ENCODE results near the gene TAGLN3. TPM values are rescaled to one million over a fixed set of nuclear protein-coding genes. Genes with fewer than 3 reads are reported as not detected.

Gene TAGLN3
- total and polyA plus RNA-seq, 2 of the 13 experiments (the other 11 are each of a cell fraction or from before 2014, with no cell fraction given) = 0.51 to 0.91 TPM

DNA sequence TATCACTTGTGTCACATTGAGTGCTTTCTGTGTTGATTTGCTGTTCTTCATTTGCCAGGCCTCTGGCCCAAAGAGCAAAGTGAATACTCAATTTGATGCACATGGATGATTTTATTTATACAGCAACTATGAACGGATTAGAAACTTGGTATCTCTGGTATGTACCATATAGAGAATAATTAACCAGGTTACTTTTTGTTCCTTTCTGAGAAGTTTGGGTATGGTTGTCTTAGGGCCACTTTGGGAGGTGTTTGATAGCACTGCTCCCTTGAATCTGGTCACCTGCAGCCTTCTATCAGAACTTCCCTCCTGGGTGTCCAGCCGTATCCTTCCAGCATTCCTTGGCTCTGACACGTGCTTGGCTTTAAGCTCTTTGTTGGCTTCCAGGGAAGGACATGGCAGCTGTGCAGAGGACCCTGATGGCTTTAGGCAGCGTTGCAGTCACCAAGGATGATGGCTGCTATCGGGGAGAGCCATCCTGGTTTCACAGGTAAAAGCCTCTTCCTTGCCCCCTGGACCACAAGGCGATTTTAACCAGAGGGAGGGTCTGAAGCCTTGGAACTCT lies 12.7 kb downstream of the TAGLN3 start (continued):
- TF ChIP-seq, protein P1, sequence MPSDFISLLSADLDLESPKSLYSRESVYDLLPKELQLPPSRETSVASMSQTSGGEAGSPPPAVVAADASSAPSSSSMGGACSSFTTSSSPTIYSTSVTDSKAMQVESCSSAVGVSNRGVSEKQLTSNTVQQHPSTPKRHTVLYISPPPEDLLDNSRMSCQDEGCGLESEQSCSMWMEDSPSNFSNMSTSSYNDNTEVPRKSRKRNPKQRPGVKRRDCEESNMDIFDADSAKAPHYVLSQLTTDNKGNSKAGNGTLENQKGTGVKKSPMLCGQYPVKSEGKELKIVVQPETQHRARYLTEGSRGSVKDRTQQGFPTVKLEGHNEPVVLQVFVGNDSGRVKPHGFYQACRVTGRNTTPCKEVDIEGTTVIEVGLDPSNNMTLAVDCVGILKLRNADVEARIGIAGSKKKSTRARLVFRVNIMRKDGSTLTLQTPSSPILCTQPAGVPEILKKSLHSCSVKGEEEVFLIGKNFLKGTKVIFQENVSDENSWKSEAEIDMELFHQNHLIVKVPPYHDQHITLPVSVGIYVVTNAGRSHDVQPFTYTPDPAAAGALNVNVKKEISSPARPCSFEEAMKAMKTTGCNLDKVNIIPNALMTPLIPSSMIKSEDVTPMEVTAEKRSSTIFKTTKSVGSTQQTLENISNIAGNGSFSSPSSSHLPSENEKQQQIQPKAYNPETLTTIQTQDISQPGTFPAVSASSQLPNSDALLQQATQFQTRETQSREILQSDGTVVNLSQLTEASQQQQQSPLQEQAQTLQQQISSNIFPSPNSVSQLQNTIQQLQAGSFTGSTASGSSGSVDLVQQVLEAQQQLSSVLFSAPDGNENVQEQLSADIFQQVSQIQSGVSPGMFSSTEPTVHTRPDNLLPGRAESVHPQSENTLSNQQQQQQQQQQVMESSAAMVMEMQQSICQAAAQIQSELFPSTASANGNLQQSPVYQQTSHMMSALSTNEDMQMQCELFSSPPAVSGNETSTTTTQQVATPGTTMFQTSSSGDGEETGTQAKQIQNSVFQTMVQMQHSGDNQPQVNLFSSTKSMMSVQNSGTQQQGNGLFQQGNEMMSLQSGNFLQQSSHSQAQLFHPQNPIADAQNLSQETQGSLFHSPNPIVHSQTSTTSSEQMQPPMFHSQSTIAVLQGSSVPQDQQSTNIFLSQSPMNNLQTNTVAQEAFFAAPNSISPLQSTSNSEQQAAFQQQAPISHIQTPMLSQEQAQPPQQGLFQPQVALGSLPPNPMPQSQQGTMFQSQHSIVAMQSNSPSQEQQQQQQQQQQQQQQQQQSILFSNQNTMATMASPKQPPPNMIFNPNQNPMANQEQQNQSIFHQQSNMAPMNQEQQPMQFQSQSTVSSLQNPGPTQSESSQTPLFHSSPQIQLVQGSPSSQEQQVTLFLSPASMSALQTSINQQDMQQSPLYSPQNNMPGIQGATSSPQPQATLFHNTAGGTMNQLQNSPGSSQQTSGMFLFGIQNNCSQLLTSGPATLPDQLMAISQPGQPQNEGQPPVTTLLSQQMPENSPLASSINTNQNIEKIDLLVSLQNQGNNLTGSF (CRISPR knock-in tag; IDR thresholded peaks at IDR 0.05) = no peak
- TF ChIP-seq GATAD1 (CRISPR knock-in tag; IDR thresholded peaks at IDR 0.05) = no peak

DNA sequence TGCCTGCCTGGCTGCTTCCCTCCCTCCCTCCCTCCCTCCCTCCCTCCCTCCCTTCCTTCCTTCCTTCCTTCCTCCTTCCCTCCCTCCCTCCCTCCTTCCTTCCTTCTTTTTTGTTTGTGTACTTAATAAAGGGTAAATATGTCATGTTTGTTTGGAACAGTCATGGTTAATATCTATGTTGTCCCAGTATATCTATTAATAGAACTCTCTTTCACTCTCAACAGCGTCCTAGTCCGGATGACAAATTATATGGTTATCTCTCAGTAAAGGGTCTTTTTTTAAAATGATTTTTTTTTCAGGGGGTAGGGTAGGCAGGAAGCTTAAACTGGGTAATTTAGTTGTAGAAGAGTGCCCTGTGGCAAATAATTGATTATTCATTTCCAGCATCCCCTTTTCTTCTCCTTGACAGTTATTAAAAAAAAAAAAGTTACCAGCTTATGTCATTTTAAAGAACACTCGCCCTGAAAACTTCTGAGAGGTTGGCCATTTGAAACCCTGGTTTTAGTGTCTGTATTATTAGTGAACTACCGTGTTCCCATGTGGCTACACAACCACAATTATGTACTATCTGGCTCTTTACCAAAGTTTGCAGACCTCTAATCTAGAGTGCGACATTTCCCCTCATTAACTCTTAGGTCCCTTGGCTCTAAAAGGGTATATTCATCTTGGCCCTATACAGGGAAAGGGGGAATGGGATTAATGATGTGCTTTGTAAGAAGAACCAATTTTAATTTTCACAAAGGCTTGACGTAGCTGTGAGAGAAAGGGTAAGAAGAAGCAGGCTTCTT lies 13.7 kb downstream of the TAGLN3 start:
- POLR2A ChIA-PET = interaction anchor here (1.1 to 1.7 kb wide), 5 partner anchors 9 to 33 kb away, joined by 3 to 21 read pairs (median 5); partner anchors contain the start of genes ABHD10 and TAGLN3
- FAIRE-seq = no peak
- H3K4me1 ChIP-seq (ENCODE audit: insufficient read depth, low read length) = peaks cover 17% of the 10 kb centered on the region
- in situ Hi-C loops (cut with HindIII; ENCODE audit: extremely low pct_ligation_motif_present, low pct_unique_long_range_greater_than_20kb) (no loop called here), intact Hi-C loops (cut with micrococcal nuclease; ENCODE audit: unreplicated experiment) (loop anchor here (10.0 kb wide), 1 partner anchor 438 kb away; no protein-coding TSS in a partner anchor)
- peaks cover 0 to 5% of the 10 kb centered on the region in 2 experiments; a peak in 1 of 5 replicates for H3K27me3 ChIP-seq (ENCODE audit: control insufficient read depth in 1 of 2, insufficient read depth in 2 of 2, low read length in 2 of 2)
- DNase-seq (ENCODE audit: low spot score) = no peak
- no peaks in the 10 kb centered on the region for H4K20me1 ChIP-seq (ENCODE audit: insufficient read depth, low read length)
- no peak overlapping the region for H2AFZ ChIP-seq (ENCODE audit: low read length)
- no peaks in the 10 kb centered on the region for H3K36me3 ChIP-seq (replicated peaks in 1 of 2; ENCODE audit: control insufficient read depth in 1 of 2, insufficient read depth in 2 of 2, low read length in 2 of 2)
- 63% methylated on average over 6 of the region's 6 CpGs for WGBS (ENCODE audit: low lambda C conversion rate)
- H3K79me2 ChIP-seq (ENCODE audit: insufficient read depth, low read length) = no peaks in the 10 kb centered on the region
- H3K4me2 ChIP-seq (ENCODE audit: low read depth, low read length) = peak overlapping the region; percentile 99; the same call in 1 of the 2 replicates
- no peak overlapping the region for H3K4me3 ChIP-seq (replicated peaks in 1 of 3; ENCODE audit: insufficient read depth in 1 of 3, low read depth in 2 of 3, low read length in 3 of 3)
- no TSS peak for BruUV-seq (replicated peaks)
- no peak overlapping the region for H3K27ac ChIP-seq (ENCODE audit: extremely low read length, insufficient read depth, low read length)
- no peak overlapping the region for H3K9ac ChIP-seq (ENCODE audit: insufficient read depth, low read depth, low read length)
- CTCF ChIA-PET (ENCODE audit: low intra/inter-chr PET ratio, low total read pairs) = interaction anchor here (2.0 to 2.3 kb wide), 2 partner anchors 24 to 344 kb away, joined by 6 to 28 read pairs; no protein-coding TSS in a partner anchor
- ATAC-seq = no peak
- H3K9me3 ChIP-seq (ENCODE audit: low read length) = no peaks in the 10 kb centered on the region
- TF ChIP-seq SP4 (CRISPR knock-in tag; IDR thresholded peaks at IDR 0.05) (no peak), RNF2 (conservative IDR thresholded peaks at IDR 0.05; ENCODE audit: low read depth) (no peak), ZNF460 (CRISPR knock-in tag; IDR thresholded peaks at IDR 0.05; ENCODE audit: borderline replicate concordance) (no peak)
- TF ChIP-seq, protein P2, sequence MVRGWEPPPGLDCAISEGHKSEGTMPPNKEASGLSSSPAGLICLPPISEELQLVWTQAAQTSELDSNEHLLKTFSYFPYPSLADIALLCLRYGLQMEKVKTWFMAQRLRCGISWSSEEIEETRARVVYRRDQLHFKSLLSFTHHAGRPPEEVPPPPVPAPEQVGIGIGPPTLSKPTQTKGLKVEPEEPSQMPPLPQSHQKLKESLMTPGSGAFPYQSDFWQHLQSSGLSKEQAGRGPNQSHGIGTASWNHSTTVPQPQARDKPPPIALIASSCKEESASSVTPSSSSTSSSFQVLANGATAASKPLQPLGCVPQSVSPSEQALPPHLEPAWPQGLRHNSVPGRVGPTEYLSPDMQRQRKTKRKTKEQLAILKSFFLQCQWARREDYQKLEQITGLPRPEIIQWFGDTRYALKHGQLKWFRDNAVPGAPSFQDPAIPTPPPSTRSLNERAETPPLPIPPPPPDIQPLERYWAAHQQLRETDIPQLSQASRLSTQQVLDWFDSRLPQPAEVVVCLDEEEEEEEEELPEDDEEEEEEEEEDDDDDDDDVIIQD (CRISPR knock-in tag; IDR thresholded peaks at IDR 0.05; ENCODE audit: low read depth) = no peak
- TF ChIP-seq, protein P3, sequence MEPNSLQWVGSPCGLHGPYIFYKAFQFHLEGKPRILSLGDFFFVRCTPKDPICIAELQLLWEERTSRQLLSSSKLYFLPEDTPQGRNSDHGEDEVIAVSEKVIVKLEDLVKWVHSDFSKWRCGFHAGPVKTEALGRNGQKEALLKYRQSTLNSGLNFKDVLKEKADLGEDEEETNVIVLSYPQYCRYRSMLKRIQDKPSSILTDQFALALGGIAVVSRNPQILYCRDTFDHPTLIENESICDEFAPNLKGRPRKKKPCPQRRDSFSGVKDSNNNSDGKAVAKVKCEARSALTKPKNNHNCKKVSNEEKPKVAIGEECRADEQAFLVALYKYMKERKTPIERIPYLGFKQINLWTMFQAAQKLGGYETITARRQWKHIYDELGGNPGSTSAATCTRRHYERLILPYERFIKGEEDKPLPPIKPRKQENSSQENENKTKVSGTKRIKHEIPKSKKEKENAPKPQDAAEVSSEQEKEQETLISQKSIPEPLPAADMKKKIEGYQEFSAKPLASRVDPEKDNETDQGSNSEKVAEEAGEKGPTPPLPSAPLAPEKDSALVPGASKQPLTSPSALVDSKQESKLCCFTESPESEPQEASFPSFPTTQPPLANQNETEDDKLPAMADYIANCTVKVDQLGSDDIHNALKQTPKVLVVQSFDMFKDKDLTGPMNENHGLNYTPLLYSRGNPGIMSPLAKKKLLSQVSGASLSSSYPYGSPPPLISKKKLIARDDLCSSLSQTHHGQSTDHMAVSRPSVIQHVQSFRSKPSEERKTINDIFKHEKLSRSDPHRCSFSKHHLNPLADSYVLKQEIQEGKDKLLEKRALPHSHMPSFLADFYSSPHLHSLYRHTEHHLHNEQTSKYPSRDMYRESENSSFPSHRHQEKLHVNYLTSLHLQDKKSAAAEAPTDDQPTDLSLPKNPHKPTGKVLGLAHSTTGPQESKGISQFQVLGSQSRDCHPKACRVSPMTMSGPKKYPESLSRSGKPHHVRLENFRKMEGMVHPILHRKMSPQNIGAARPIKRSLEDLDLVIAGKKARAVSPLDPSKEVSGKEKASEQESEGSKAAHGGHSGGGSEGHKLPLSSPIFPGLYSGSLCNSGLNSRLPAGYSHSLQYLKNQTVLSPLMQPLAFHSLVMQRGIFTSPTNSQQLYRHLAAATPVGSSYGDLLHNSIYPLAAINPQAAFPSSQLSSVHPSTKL (CRISPR knock-in tag; IDR thresholded peaks at IDR 0.05) = no peak
- TF ChIP-seq, protein P4, sequence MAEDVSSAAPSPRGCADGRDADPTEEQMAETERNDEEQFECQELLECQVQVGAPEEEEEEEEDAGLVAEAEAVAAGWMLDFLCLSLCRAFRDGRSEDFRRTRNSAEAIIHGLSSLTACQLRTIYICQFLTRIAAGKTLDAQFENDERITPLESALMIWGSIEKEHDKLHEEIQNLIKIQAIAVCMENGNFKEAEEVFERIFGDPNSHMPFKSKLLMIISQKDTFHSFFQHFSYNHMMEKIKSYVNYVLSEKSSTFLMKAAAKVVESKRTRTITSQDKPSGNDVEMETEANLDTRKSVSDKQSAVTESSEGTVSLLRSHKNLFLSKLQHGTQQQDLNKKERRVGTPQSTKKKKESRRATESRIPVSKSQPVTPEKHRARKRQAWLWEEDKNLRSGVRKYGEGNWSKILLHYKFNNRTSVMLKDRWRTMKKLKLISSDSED (CRISPR knock-in tag; IDR thresholded peaks at IDR 0.05) = no peak
